Measurements from ENCODE around the gene CNOT11. TPM values are rescaled to one million over a fixed set of nuclear protein-coding genes. Genes with fewer than 3 reads are reported as not detected.

CNOT11 gene
- total and polyA plus RNA-seq, 2 donors (not counting 1 experiment from before 2014, with no cell fraction given) = 37.6 to 46.3 TPM

DNA sequence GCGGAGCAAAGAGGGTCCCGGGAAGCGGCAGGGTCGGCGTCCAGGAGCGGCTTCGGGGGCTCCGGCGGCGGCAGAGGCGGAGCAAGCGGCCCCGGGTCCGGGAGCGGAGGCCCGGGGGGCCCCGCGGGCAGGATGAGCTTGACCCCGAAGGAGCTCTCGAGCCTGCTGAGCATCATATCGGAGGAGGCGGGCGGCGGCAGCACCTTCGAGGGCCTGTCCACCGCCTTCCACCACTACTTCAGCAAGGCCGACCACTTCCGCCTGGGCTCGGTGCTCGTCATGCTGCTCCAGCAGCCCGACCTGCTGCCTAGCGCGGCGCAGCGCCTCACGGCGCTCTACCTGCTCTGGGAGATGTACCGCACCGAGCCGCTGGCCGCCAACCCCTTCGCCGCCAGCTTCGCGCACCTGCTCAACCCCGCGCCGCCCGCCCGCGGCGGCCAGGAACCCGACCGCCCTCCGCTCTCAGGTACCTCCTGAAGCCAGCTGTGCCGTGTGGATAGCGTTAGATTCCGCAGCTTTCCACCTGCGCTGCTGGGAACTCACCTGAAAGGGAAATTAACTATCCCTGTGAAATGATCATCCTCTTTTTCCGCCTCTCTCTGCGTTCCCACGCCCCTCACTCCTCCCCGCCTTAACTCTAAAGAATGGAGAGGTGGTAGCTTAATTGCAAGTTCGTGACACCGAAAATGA is 472 bp downstream of the CNOT11 start:
- Histone ChIP-seq H3K9ac (ENCODE audit: low read length) (peak overlapping the region; percentile 98), H4K20me1 (ENCODE audit: control insufficient read depth, insufficient read depth, low read length, poor library complexity, severe bottlenecking) (peaks cover 48% of the 10 kb centered on the region), H3K27me3 (replicated peaks in 1 of 4; ENCODE audit: control extremely low read depth in 1 of 4, control insufficient read depth in 3 of 4, insufficient read depth in 4 of 4, low read length in 3 of 4) (no peaks in the 10 kb centered on the region), H2AFZ (ENCODE audit: insufficient read depth, low read depth, low read length, poor library complexity, severe bottlenecking) (peak overlapping the region; percentile 95), H3K9me3 (ENCODE audit: control extremely low read depth in 1 of 3, control insufficient read depth in 2 of 3, insufficient read depth in 1 of 3, low read length in 2 of 3) (no peaks in the 10 kb centered on the region), H3K36me3 (replicated peaks in 1 of 2; ENCODE audit: control extremely low read depth in 1 of 2, control insufficient read depth in 1 of 2, extremely low read depth in 1 of 2, insufficient read depth in 2 of 2, low read length in 1 of 2) (peaks cover 0 to 20% of the 10 kb centered on the region in 2 experiments), H3K4me3 (ENCODE audit: control extremely low read depth in 1 of 5, extremely low read depth in 1 of 5, insufficient read depth in 1 of 5, low read depth in 2 of 5, low read length in 4 of 5) (peak overlapping the region; percentile 68 to 91 (median 88)), H3K4me2 (replicated peaks; ENCODE audit: low read depth, low read length, poor library complexity, severe bottlenecking) (peak overlapping the region; percentile 96), H3K79me2 (ENCODE audit: control insufficient read depth, insufficient read depth, low read length) (peaks cover 42% of the 10 kb centered on the region), H3K4me1 (ENCODE audit: control insufficient read depth in 2 of 2, insufficient read depth in 2 of 2, low read length in 2 of 2) (peaks cover 20 to 30% of the 10 kb centered on the region in 2 donors), H3K27ac (ENCODE audit: low read length in 2 of 2) (peak overlapping the region; percentile 83 to 98)
- Mint-ChIP-seq H3K4me3 (peak overlapping the region; percentile 95), H3K9me3 (ENCODE audit: insufficient read depth) (no peaks in the 10 kb centered on the region), H3K27me3 (no peaks in the 10 kb centered on the region), H3K4me1 (peaks cover 44% of the 10 kb centered on the region), H3K27ac (peak overlapping the region; percentile 92)
- DNase-seq (no peak), ATAC-seq (ENCODE audit: low read depth) (peak; percentile 50)
- under 1% methylated on average over 59 of the region's 65 CpGs for WGBS (ENCODE audit: insufficient coverage)
- ChIA-PET POLR2A (interaction anchor here (0.8 to 1.3 kb wide), 2 partner anchors 29 to 251 kb away, joined by 3 to 4 read pairs; partner anchors contain the start of gene RPL31), CTCF (interaction anchor here (1.0 to 1.9 kb wide), 4 partner anchors 79 to 241 kb away, joined by 3 to 11 read pairs (median 4); no protein-coding TSS in a partner anchor)
- no peak for TF ChIP-seq EZH2 (IDR thresholded peaks at IDR 0.05; ENCODE audit: borderline replicate concordance, insufficient read depth, low read depth, low read length, poor library complexity, severe bottlenecking)
- TF ChIP-seq, protein P1, sequence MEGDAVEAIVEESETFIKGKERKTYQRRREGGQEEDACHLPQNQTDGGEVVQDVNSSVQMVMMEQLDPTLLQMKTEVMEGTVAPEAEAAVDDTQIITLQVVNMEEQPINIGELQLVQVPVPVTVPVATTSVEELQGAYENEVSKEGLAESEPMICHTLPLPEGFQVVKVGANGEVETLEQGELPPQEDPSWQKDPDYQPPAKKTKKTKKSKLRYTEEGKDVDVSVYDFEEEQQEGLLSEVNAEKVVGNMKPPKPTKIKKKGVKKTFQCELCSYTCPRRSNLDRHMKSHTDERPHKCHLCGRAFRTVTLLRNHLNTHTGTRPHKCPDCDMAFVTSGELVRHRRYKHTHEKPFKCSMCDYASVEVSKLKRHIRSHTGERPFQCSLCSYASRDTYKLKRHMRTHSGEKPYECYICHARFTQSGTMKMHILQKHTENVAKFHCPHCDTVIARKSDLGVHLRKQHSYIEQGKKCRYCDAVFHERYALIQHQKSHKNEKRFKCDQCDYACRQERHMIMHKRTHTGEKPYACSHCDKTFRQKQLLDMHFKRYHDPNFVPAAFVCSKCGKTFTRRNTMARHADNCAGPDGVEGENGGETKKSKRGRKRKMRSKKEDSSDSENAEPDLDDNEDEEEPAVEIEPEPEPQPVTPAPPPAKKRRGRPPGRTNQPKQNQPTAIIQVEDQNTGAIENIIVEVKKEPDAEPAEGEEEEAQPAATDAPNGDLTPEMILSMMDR (IDR thresholded peaks at IDR 0.05) = no peak
- intact Hi-C loops (cut with micrococcal nuclease) = loop anchor here (2.0 to 5.0 kb wide), 3 partner anchors 81 to 690 kb away; partner anchors contain the start of genes PDCL3 and TBC1D8
